Measurements from ENCODE around the gene CAMK2G. TPM values are rescaled to one million over a fixed set of nuclear protein-coding genes. Genes with fewer than 3 reads are reported as not detected.

The CAMK2G gene
- total RNA-seq, 4 donors from 2014 or later: 82.3 to 207 (median 155) TPM

DNA sequence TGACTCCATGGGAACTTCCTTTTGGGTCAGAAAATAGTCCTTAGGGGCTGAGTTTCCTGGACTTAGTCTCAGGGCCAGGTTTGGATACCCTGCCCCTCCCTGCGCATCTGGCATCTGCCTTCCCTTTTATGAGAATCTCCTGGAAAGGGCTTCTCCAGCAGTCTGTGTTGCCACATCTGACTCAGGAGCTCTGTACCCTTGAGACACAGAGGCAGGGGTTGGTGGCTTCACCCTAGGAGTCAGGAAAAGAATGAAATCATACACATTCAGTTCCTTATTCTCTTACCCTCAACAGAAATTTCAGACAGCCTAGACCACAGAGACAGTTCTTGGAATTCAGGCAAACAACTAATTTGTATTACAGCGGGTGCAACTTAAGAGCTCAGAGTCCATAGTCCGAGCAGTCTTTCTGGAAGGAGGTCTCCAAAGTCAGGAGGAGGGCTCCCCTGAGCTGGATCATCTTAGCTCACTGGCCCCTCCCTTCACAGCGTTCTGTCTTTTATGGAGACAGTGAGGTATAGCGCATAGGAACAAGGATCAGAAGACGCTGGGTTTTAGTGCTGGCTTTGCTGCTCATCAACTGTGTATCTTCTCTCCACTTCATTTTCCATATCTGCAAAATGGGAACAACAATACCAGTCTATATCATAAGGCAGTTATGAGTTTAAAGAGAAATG is 33.6 kb upstream of the CAMK2G start:
- 48 to 67% methylated on average over 2 to 5 of the region's 6 CpGs for WGBS, 2 donors (ENCODE audit: low coverage in 1 of 2)
- TF ChIP-seq POLR2A (IDR thresholded peaks at IDR 0.05) (no peak), POLR2AphosphoS5 (IDR thresholded peaks at IDR 0.05) (peak; percentile 18)
- peaks cover 0 to 66% (median 41%) of the 10 kb centered on the region in 3 donors for H3K4me1 ChIP-seq
- H3K27me3 ChIP-seq: peaks cover 7% of the 10 kb centered on the region
- peak; percentile 42 for ATAC-seq
- no peaks in the 10 kb centered on the region for H3K9me3 ChIP-seq
- H3K27ac ChIP-seq: peak overlapping the region in 3 of 4 donors; percentile 64 to 80 (median 76)
- no peak overlapping the region for H3K4me3 ChIP-seq
- H3K36me3 ChIP-seq: no peaks in the 10 kb centered on the region

DNA sequence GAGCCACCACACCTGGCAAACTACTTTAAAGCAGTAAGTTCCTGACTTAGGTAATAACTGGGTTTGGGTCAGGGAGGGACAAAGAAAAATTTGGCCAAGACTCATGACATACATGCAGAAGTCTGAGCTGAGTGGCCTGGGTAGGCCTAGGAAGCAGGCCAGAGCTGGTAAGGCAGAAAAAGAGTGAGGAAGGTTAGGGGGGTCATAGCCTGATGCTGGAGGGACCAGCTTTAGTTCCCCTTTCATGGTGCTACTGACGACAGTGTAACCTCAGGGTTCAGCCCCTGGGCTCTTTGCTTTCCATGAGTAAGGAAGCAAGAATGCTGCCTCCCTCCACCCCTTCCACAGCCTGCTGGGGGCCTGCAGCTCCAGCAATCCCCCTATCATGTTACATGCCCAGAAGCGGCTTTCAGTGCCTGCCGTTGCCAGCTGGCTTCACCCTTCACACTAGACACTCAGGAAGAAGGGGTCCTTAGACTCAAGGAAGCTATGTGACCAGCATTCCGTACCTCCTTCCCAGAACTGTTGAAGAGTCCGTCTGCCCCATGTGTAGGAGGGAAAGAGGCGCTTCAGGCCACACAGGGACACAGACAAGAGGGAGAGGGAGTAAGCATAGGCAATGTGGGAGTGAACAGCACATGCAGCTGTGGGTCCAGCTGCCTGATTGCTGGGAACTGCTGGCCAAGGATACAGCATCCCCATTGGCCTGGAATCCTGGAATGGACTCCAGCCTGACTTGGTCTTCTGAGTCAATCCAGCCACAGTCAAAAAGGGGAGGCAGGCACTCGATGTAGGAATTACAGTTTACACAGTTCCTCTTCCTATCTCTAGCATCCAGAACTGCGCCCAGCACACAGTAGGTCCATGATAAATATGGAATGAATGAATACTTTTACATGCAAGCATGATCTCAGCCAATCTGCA is 32.4 kb upstream of the CAMK2G start:
- H3K36me3 ChIP-seq: no peaks in the 10 kb centered on the region

DNA sequence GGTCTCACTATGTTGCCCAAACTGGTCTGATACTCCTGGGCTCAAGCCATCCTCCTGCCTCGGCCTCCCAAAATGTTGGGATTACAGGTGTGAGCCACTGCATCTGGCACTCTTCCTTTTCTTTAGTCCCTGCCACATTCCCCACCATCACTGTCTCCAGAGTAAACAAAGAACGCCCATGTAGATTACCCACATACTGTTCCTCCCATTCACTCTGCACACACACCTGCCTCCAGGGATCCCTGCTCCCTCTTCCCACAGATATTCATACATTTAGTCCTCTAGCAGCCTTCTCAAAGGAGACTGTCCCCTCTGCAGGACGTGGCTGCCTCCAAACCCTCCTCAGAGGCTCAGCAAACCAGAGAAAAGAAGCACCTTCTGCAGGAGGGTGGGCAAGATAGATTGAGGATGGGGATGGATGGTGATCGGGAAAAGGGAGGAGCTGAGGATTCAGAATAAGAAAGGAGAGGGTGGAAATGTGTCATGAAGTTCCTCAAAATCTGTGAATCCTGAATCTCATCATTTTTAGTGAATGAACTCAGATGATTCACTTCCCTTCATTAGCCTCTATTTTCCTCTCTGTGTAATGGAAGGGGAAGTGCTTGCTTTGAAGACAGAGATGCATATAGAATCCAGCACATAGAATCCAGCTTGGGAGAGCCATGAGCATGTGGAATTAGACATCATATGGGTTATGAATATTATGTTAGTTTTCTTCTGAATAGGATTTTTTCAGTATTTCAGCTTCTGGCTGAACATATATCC is 31.1 kb upstream of the CAMK2G start:
- 50 to 75% methylated on average over 1 to 3 of the region's 4 CpGs for WGBS, 2 donors (ENCODE audit: low coverage in 1 of 2)
- Histone ChIP-seq H3K27me3 (no peaks in the 10 kb centered on the region), H3K4me1 (peaks cover 0 to 42% (median 35%) of the 10 kb centered on the region in 3 donors), H3K9me3 (no peaks in the 10 kb centered on the region), H3K36me3 (no peaks in the 10 kb centered on the region), H3K27ac (peak overlapping the region in 3 of 4 donors; percentile 66 to 80 (median 76)), H3K4me3 (no peak overlapping the region)
- ATAC-seq: no peak
- TF ChIP-seq POLR2A (IDR thresholded peaks at IDR 0.05) (no peak), POLR2AphosphoS5 (IDR thresholded peaks at IDR 0.05) (no peak), EP300 (IDR thresholded peaks at IDR 0.05) (no peak)
- TF ChIP-seq, protein P1, sequence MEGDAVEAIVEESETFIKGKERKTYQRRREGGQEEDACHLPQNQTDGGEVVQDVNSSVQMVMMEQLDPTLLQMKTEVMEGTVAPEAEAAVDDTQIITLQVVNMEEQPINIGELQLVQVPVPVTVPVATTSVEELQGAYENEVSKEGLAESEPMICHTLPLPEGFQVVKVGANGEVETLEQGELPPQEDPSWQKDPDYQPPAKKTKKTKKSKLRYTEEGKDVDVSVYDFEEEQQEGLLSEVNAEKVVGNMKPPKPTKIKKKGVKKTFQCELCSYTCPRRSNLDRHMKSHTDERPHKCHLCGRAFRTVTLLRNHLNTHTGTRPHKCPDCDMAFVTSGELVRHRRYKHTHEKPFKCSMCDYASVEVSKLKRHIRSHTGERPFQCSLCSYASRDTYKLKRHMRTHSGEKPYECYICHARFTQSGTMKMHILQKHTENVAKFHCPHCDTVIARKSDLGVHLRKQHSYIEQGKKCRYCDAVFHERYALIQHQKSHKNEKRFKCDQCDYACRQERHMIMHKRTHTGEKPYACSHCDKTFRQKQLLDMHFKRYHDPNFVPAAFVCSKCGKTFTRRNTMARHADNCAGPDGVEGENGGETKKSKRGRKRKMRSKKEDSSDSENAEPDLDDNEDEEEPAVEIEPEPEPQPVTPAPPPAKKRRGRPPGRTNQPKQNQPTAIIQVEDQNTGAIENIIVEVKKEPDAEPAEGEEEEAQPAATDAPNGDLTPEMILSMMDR (IDR thresholded peaks at IDR 0.05): no peak

More for the DNA sequence above, 32.4 kb upstream of the CAMK2G start:
- H3K4me1 ChIP-seq: peaks cover 0 to 54% (median 41%) of the 10 kb centered on the region in 3 donors
- no peak for TF ChIP-seq POLR2A (IDR thresholded peaks at IDR 0.05)
- TF ChIP-seq, protein P1 (IDR thresholded peaks at IDR 0.05): no peak
- TF ChIP-seq POLR2AphosphoS5 (IDR thresholded peaks at IDR 0.05): peak; percentile 83
- no peak for TF ChIP-seq EP300 (IDR thresholded peaks at IDR 0.05)
- peaks cover 1% of the 10 kb centered on the region for H3K27me3 ChIP-seq
- no peak overlapping the region for H3K4me3 ChIP-seq
- peak; percentile 81 for ATAC-seq
- peak overlapping the region; percentile 25 to 80 (median 71) for H3K27ac ChIP-seq
- 15 to 40% methylated on average over 3 to 6 of the region's 8 CpGs for WGBS, 2 donors (ENCODE audit: low coverage in 1 of 2)
- H3K9me3 ChIP-seq: no peaks in the 10 kb centered on the region

DNA sequence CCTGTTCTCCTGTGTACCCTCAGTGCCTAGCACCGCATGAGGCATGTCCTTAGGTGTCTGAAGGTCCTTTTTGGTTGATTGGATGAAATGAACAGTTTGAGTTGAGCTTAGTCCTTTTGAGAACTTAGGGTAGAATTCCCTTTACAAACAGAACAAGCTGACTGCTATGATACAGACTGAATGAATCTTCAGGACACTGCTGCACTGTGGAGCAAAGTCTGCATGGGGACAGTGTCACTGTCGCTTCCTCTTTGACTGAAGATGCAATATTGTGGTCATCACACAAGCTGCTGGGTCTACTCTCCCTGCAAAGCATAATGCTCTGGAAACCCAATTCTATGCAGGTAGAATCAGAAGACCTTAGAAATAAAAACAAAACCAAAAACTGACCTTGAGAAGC is 28.0 kb upstream of the CAMK2G start:
- TF ChIP-seq POLR2AphosphoS5 (IDR thresholded peaks at IDR 0.05) (no peak), POLR2A (IDR thresholded peaks at IDR 0.05) (no peak), EP300 (IDR thresholded peaks at IDR 0.05) (no peak)
- TF ChIP-seq, protein P1 (IDR thresholded peaks at IDR 0.05): no peak
- no peak for ATAC-seq
- H3K4me3 ChIP-seq: no peak overlapping the region
- peaks cover 0 to 15% (median 14%) of the 10 kb centered on the region in 3 donors for H3K4me1 ChIP-seq
- H3K36me3 ChIP-seq: no peaks in the 10 kb centered on the region
- no peaks in the 10 kb centered on the region for H3K27me3 ChIP-seq
- H3K9me3 ChIP-seq: no peaks in the 10 kb centered on the region
- 95 to 100% methylated on average over 2 of the region's 2 CpGs for WGBS, 2 donors (ENCODE audit: low coverage in 1 of 2)
- H3K27ac ChIP-seq: no peak overlapping the region

DNA sequence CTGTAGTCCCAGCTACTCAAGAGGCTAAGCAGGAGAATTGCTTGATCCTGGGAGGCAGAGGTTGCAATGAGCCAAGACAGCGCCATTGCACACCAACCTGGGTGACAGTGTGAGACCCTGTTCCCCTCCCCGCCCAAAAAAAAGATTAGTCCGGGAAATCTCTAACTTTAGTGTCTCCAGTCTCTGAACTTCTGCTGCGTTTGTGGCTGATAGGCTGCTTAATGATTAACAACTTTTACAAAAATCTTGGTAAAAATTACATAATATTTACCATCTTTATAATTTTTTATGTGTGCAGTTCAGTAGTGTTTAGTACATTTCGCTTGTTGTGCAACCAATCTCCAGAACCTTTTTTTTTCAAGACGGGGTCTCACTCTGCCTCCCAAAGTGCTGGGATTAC is 26.9 kb upstream of the CAMK2G start:
- Histone ChIP-seq H3K27me3 (no peaks in the 10 kb centered on the region), H3K9me3 (no peaks in the 10 kb centered on the region), H3K27ac (no peak overlapping the region), H3K4me3 (no peak overlapping the region), H3K36me3 (no peaks in the 10 kb centered on the region), H3K4me1 (peaks cover 0 to 4% (median 3%) of the 10 kb centered on the region in 3 donors)
- WGBS, 2 donors (ENCODE audit: low coverage in 1 of 2): 69 to 91% methylated on average over 4 to 6 of the region's 6 CpGs
- no peak for ATAC-seq
- TF ChIP-seq, protein P1 (IDR thresholded peaks at IDR 0.05): no peak
- TF ChIP-seq EP300 (IDR thresholded peaks at IDR 0.05): no peak
- TF ChIP-seq POLR2A (IDR thresholded peaks at IDR 0.05): no peak
